ENCODE results near the gene PLXDC2.

Gene PLXDC2

GRCh38 chr10:20298417-20298816 is 482.2 kb downstream of the PLXDC2 start:
- no peak for DNase-seq

- DNase-seq: no peak
Measured at GRCh38 chr10:20299034-20299736, 483.0 kb downstream of the PLXDC2 start.

- DNase-seq: no peak
Measured at GRCh38 chr10:20300735-20301134, 484.5 kb downstream of the PLXDC2 start.

- no peak for DNase-seq
Measured at GRCh38 chr10:20302033-20302432, 485.8 kb downstream of the PLXDC2 start.

GRCh38 chr10:20303453-20304152 is 487.4 kb downstream of the PLXDC2 start:
- no peak for DNase-seq

GRCh38 chr10:20313665-20314064 is 497.4 kb downstream of the PLXDC2 start:
- no peak for DNase-seq

GRCh38 chr10:20314431-20314830 is 498.2 kb downstream of the PLXDC2 start:
- DNase-seq: no peak

GRCh38 chr10:20327954-20328353 is 511.7 kb downstream of the PLXDC2 start:
- no peak for DNase-seq

- no peak for DNase-seq
Measured at GRCh38 chr10:20330246-20330645, 514.0 kb downstream of the PLXDC2 start.

- DNase-seq: no peak
Measured at GRCh38 chr10:20334559-20334958, 518.3 kb downstream of the PLXDC2 start.

All from CD4-positive, alpha-beta T cell treated with Interleukin-4 for 4 hours (primary cell).